HS-5 (cell line): ENCODE measurements around the gene PLXNA2.

Source experiments
- DNase-seq: peaks from one replicate; pipeline ENCODE4 v3.0.0-alpha.2; 2012; ENCODE audit warnings: low read depth

The PLXNA2 gene

DNA sequence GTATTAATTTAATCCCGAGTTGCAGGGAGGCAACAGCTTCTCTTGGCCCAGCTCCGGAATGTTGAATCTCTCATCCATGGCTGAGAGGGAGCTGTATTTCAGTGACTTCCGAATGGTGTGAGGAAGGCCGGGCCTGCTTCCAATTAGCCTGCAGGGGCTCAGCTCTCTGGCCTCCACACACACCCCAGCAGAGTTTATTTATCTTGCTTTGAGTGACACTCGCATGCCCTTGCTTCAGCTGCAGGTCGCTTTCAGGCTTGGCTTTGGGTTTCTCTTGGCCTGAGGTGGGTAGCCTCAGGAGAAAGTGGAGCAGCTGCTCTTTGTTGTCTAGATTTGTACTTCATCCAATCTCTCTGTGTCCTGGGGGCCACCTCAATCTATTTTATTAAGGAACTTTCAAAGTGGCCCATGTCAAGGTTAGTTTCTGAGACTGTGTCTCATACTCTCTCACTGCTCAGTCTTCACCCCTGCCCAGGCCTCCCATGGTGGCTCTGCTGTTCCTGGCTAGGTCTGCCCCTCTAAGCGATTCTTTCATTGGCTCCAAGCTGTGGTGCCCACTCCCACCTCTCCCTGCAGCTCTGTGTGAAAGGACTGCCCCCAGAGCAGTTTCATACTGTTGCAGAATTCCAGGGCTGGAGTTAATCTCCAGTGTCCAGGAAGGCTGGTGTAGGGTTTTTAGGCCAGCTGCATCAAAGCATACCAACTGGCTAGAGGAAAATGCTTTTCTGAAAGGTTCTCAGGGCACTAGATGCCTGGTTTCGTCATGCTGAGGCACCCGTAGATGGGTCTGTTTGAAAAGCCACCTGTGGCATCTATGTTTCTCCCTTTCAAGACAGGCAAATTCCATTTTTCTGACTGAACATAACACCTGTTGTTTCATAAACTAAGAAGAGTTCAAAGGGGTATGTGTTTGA, 153.5 kb downstream of the PLXNA2 start:
- no peak for DNase-seq

DNA sequence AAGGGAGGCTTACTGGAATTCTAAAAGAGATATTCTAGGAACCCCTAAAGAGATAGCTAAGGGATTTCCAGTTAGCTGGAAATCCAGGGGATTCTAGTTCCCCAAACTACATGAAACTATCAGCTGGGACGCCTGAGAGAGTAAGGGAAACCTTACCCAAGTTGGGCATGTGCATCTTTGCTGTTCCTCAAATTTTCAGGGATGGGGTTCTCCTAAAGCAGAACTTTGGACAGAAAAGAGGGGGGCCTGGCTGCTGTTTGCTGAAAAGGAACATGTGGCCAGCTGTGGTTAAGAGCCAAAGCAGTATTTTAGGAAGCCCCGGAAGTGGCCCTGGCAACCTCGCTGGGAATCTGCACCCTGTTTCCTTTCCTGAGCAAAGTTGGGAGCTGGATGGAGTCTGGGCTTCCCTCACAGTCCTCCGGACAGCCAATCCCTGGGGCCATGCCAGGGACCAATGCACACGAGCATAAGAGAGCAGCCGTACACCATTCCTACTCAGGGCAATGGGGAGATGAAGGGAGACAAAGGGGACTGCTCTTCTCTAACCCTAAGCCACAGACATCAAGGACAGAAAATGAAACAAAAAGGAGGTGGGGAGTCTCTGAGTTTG, 154.3 kb downstream of the PLXNA2 start:
- DNase-seq: no peak

DNA sequence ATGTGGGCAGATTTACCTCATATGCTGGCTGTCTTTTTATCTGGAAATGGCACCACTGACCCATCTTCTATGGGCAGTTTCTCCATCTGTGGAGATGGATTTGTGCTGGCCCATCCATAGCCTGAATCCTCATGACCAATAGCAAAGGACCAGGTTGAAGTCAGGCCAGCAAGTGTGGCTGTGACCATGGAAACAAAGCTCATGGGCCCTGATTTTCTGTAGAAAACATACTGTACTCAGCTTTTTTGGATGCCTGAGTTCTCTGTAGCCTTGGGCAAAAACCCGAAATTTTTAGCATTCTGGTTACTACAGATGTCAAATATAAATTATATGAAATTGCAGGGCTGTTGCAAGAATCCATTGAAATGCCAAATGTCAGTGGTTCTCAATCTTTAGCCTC, 155.0 kb downstream of the PLXNA2 start:
- DNase-seq: no peak

DNA sequence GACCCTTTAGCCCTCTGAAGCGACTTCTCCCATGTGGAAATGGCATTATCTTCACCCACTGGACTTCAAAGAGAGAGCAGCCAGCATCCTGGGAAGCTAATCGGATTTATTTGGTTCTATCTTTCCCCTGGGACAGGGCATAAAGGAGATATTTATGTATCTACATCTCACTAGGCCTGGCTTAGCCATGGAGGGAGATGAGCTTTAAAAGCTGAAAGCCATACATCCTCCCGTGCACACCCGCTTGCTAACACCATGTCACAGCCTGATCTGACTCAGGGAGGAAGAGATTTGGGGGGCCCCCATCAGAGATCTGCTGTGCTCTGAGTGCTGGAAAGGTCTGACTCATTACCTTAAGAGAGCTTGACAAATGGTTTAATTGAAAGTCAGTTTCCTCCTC, 155.9 kb downstream of the PLXNA2 start:
- no peak for DNase-seq

DNA sequence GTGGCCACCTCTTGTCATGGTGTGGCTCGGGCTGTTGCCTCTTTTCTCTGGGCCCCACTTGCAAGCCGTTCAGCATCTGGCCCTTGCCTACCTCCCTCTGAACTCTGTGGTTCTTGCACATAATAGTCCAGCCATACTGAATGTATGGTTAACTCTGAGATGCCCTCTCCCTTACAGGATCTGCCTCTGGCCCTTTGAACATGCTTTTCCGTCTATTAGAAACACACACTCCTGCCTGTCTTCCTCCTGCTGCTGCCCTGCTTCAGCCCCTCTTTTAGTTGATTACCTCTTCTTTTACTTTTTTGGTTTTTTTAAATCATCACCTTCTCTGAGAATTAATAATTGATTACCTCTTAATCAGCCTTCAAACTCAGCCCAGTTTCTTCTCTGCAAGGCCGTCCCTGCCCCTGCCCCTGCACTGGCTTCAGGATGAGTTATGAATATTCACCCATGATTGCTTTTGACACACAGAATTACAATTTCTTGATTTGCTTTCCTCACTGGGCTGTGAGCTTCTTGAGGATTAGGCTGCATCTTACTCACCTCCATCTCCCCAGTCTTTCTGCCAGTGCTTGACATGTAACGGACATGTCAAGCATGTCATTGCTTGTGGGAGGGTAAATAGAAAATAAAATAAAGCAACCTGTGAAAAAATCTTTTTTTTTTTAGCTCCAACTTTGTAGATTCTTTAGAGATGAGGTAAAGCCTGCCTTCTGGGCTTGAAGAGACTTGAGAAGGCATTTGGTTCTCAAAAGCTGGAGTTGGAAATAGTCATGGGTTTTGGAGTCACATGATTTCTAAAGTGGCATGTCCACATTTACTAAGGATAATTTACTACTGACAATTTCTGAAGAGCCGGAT, 158.3 kb downstream of the PLXNA2 start:
- DNase-seq: no peak

DNA sequence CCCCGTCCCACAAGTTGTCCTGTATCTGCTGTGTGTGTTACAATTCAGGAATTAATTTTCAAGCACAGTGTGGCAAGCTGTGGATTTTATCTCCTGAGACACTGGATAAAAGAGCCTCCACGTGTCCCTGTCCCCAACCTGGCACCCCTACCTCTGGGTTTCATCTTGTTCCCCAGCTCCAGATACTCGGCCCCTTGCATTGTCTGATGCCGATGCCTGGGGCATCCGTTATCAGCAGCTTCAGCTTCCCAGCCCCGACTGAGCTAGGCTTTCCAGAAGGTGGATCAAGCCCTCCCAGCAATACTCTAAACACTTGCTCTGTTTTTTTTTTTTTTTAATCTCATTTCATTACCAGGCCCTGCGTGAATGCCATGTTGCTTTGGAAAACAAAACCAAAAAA, 159.4 kb downstream of the PLXNA2 start:
- DNase-seq: no peak

DNA sequence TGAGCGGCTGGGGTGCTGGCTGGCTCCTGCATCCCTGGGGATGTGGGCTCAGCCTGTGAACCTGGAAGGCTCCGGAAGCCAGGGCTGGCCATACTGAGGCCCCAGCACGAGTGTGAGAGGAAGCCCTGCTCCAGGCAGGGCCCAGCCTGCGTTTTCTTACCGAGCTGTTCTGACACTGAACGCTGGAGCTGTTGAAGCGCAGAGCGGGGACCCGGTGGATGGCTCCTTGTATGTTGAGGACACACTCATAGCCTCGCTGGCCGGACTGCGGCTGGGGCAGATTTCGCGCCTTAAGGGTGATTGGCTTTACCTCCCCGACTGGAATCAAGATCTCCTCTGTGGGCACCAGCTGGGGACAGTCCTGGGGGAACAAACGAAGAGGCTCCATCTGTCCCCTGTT, 160.0 kb downstream of the PLXNA2 start:
- DNase-seq: no peak

DNA sequence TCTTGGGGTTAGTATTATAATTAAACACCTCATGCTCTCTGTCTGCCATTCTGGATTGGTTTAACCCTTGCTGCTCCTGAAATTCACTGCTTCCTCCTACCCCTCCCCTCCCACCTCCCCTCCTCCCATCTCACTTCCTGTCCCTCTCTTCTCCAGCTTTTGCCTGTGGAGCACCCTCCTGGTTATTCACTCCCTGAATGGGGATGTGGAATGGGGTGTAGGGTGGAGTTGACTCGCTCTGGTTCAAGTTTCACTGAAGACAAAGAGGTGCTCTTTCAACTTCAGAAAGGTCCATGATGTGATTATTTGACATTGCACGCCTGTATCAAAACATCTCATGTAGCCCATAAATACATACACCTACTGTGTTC, 160.5 kb downstream of the PLXNA2 start:
- DNase-seq: no peak

DNA sequence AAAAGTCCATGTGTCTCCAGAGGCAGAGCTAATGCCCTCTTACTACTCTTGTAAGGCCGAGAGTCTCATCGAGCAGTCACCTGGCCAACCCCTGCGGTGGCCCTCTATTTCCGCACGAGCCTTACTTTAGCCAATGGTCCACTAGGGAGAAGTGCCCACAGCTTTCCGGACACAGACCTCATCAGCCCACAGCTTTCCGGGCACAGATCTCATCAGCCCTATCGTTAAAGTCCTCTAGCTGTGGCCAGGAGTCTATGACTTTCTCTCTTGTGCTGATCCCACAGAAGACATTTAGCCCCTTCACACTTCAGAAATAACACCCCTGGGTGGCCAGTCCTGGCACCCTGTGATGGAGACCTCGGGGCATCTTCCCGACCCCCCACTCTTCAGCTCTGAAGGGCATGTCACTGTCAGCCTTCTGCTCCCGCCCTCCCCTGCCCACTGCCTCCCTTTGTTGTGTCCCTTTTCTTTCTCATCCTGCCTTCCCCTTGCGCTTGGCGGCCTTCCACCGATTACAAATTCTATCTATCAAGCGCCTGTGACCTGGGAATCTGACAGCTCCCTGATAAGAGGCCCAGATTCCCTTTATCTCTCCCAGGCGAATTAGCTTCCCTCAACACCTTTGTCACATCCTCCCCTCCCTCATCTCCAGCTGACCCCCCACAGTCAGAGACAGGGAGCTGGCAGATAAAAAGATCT, 161.0 kb downstream of the PLXNA2 start:
- DNase-seq: no peak

DNA sequence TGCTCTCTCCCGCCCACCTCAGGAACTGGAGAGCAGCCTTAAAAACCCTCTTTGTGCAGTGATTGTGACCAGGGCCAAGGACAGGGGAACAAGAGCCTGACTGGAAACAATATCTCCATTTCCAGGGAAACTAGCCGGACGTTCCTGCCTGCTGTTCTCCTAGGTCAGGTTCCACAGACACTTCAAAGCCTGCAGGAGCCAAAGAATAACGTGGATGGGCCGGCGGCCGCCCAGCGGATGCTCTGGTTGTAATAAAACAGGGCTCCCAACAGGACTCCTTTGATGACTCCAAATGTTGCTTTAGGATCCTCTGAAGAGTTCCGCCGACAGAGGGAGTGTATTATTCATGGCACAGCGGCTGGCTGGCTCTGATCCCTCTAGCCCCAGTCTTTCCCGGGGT, 162.2 kb downstream of the PLXNA2 start:
- no peak for DNase-seq

DNA sequence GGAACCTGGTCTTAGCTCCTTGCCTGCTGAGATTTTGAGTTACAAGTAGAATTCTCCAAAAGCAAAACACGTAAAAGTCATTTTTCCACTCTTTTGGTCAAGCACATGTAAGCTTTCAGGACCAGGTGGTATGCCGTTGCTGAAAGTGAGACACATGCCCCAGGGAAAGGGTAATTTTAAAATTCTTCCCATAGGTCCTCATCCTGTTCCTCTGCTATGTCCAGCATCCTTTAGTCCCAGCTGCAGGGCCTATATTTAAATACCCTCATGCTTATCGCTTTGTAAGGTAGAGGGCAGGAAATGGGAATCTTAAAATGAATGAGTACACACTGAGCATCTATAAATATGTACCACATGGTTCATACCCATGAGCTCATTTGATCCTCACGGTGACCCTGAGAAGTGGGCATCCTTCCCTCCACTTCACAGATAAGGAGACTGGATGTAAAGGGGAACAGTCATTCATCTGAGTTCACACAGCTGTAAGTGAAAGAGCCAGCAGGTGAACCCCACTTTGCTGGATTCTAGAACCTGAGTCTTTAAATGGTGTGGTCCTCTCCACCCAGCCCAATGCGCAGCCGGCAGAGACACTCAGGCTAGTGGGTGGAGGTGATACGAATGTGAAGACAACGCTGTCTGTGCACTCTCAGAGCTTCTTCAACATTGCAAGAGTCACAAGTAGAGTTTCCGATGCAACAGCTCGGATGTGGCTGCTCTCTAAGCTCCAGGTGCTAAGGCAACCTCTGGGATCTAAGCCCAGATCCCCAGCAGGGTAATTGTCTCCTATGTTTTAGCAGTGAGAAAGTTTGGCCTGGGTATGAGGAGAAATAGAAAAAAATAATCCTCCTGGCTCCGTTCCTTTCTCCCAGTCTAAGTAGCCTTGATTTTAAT, 163.5 kb downstream of the PLXNA2 start:
- DNase-seq: no peak

DNA sequence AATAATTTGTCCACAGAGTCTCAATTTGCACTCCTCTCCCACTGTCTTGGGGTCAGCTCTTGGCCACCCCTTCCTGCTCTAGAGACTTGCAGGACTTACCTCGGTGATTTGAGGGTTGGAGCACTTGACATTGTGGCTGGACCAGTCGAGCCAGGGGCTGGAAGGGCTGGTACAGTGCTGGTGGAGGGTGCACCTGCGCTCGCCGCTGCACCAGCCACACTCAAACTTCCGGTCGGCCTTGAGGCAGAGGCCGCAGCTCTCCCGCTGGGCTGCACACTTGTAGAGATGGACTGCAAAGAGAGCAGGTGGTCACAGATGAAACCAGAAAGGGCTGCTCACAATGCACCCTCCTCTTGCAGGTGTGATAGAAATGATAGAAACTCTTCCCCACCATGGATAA, 165.0 kb downstream of the PLXNA2 start:
- no peak for DNase-seq

DNA sequence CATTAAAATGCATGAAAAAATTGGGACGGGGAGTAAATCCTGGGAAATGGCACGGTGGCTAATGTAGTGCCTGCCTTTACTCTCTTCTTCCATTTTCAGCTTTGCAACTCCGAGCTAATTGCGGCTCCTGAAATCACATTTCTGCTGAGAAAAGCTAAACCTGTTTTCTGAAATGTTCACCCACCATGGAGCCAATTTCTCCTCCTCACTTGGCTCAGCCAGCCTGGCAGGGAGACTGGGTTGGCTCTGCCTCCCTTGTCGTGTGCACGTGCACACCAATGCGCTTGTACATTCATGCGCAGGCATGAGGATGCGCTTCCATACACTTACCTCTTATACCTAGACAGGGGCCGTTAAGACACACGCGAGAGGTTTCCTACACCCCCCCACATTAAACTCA, 165.4 kb downstream of the PLXNA2 start:
- no peak for DNase-seq

DNA sequence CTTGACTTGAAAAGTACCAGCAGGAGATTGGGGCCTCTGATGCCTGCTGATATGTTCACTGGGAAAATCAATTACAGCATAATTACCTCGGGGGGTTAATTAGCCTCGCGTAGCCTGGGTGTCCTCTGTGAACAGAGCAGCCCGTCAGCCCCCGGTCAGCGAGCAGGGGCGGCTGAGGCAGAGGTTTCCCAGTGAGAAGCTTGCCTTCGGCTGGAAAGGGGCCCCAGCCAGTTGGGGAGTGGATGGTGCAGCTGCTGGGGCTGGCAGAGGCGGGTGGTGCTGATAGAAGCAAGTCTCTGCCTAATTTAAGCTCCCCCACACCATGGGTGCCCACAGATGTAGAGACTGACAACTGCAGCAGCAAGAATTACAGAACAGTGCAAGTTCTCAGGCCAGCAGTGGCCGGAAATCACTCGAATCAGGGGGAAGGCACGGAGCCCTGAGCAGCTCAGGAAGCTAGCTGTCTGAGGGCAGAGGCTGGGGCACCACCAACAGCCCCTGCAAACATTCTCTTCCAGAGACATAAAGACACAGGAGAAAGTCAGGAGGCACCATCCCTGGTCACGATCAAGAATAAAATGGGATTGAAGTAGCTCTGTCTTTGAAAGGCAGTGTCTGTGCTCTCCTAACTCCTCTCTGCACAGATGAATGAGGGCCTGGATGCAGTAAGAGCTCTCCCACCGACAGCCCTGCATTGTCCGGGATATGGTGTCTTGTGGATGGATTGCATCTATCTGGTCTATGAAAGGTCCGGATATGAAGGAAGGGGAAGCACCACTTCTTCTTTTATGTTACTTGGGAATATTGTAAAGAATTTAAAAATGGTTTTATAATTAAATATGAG, 166.7 kb downstream of the PLXNA2 start:
- DNase-seq: no peak

DNA sequence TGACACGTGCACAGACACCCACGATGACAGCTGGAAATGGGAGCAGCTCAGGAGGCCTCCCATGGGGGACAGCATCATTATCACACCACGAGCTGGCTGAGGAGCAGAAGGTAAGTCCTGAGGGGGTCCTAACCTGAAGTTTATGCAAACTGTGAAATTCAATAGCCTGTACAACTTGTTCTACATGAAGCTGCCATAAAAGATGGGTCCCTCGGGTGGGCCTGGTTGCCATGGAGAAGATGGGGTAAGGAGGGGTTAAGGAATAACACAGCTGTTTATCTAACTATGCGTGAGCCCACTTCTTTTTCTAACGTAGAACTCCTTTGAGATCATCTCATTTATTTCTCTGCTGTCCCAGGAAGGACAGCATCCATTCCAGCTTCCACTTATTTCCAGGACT, 169.8 kb downstream of the PLXNA2 start:
- DNase-seq: no peak

DNA sequence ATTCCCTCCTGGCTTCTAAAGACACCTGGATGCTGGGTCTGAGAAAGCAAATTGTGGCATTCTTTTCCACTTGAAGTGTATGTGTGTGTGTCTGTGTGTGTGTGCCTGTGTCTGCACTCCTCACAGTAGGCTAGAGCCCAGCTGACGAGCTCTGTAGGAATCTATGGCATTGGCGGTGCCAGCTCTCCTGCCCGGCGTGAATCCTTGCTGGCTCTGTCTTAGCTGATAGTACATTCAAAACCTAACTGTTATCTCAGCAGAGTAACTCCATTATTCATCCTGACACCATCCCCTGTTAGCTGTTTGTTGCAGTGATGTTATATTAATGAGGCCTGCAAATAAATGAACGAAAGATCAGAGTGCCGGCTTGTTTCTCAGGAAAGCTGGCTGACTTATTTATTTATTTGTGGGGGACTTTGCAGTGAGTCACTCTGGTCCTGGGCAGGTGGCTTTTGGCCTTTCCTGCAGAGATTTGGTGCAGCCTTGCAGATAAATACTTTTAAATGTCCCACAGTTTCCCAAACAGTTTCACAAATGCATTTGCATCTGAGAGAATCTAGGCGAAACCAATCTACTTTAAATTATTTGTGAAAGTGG, 172.7 kb downstream of the PLXNA2 start:
- no peak for DNase-seq

DNA sequence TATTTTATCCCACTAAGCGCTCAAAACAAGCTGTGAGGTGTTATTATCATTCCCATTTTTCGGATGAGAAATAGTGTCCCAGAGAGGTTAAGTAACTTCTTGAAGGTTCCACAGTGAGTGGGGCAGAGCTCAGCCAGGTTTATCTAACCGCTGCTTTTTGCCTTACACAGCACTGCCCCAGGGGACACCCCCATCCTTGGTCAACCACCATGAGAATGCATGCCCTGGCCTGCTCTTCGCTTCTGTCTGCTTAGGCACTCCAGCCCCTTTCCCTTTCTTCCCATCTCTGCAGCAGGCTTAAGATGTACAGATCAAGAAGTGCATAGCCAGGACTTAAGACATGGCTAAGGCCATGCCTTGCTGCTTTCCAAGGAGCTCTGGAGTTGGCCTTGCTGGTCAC, 174.3 kb downstream of the PLXNA2 start:
- no peak for DNase-seq

DNA sequence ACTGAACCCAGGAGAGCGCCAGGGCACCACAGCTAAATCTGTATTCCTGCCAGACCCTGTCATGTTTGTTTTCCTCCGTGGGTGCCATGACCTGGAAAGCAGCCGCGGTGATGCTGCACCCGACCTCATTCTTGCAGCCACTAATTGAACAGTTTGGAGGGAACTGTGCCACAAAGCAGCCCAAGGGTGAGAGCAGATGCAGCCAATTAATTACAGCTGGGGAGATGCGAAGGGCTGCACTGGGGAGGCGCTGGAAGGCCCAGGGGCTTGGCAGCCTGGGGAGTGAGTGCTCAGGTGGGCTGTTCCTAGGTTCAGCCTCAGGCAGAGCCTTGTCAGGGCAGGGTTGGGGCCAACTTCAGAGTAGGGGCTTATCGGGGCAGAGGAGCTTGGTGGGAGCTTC, 174.9 kb downstream of the PLXNA2 start:
- DNase-seq: no peak

DNA sequence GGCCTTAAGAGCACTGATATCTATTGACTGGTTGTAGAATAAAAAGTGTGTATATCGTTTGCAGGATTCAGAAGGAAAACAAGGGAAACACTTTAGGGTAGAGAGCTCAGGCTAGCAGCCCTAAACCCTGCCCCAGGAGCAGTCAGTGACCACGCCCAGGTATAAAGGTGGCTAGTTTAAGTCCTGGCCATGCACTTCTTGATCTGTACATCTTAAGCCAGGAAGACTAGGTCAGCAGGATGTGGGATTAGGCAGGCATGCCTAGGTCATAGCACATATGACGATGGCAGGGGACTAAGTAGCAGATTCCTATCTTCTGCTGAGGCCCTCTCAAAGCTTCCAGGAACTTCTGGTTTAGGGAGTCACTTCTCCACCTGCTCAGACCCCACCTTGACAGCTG, 175.3 kb downstream of the PLXNA2 start:
- no peak for DNase-seq

DNA sequence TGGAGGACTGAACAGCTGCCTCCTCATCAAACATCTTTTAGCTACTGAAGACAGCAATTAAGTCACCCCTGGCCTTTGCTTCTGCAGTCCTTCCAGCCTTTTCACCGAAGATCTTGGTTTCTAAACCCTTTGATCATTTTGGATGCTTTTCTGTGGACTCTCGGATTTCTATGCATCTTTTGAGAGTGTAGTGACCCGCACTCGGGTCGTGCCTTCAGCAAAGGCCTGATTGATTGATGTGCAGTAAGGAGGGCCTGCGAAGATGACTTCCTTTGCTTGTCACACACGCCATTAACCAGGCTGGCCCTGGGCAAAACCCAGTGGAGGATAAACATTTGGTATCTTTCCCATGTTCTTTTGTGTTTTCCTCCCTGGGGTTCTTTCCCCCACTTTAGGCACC, 175.8 kb downstream of the PLXNA2 start:
- no peak for DNase-seq
